Ishikawa (cell line): ENCODE data around the gene CD6.

Experiments used
- CEBPB ChIP-seq: IDR thresholded peaks from 2 replicates; pipeline ENCODE4 v1.6.1; 2012
- CREB1 ChIP-seq: IDR thresholded peaks from 2 replicates; pipeline ENCODE4 v1.6.1; 2012; ENCODE audit warnings: low read depth
- EGR1 ChIP-seq: IDR thresholded peaks from 2 replicates; pipeline ENCODE4 v1.6.1; 2012
- EP300 ChIP-seq: IDR thresholded peaks from 2 replicates; pipeline ENCODE4 v1.6.1; 2012; ENCODE audit warnings: borderline replicate concordance
- FOXM1 ChIP-seq: IDR thresholded peaks from 2 replicates; pipeline ENCODE4 v1.6.1; 2012; ENCODE audit warnings: low read depth, borderline replicate concordance
- MAX ChIP-seq: IDR thresholded peaks from 2 replicates; pipeline ENCODE4 v1.6.1; 2012
- NFIC ChIP-seq: IDR thresholded peaks from 2 replicates; pipeline ENCODE4 v1.6.1; 2012
- RAD21 ChIP-seq: IDR thresholded peaks from 2 replicates; pipeline ENCODE4 v1.6.1; 2012; ENCODE audit warnings: low read depth
- REST ChIP-seq: IDR thresholded peaks from 2 replicates; pipeline ENCODE4 v1.6.1; 2012; ENCODE audit warnings: low read depth, mild to moderate bottlenecking
- TAF1 ChIP-seq: IDR thresholded peaks from 2 replicates; pipeline ENCODE4 v1.6.1; 2012; ENCODE audit warnings: low read depth, mild to moderate bottlenecking
- TCF12 ChIP-seq: IDR thresholded peaks from 2 replicates; pipeline ENCODE4 v1.6.1; 2012; ENCODE audit warnings: low read depth
- TEAD4 ChIP-seq: IDR thresholded peaks from 2 replicates; pipeline ENCODE4 v1.6.1; 2012
- YY1 ChIP-seq: IDR thresholded peaks from 2 replicates; pipeline ENCODE4 v1.6.1; 2012; ENCODE audit warnings: low read depth
- ZBTB7A ChIP-seq: IDR thresholded peaks from 2 replicates; pipeline ENCODE4 v1.6.1; 2012; ENCODE audit warnings: low read depth
- TF ChIP-seq, protein P1 (sequence below): IDR thresholded peaks from 2 replicates; pipeline ENCODE4 v1.6.1; 2012

The CD6 gene

GRCh38 chr11:61039916-61040315, 68.4 kb downstream of the CD6 start:
- TF ChIP-seq CREB1: no peak
- no peak for TF ChIP-seq RAD21
- TF ChIP-seq FOXM1: no peak
- no peak for TF ChIP-seq YY1
- TF ChIP-seq TEAD4: no peak
- no peak for TF ChIP-seq NFIC
- TF ChIP-seq, protein P1, sequence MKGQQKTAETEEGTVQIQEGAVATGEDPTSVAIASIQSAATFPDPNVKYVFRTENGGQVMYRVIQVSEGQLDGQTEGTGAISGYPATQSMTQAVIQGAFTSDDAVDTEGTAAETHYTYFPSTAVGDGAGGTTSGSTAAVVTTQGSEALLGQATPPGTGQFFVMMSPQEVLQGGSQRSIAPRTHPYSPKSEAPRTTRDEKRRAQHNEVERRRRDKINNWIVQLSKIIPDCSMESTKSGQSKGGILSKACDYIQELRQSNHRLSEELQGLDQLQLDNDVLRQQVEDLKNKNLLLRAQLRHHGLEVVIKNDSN: no peak
- TF ChIP-seq EP300: no peak
- no peak for TF ChIP-seq TCF12

- TF ChIP-seq CREB1 (no peak), TCF12 (no peak), REST (no peak), EP300 (no peak), RAD21 (no peak), ZBTB7A (no peak), EGR1 (no peak), FOXM1 (no peak), TEAD4 (no peak), MAX (no peak), YY1 (no peak), TAF1 (no peak), NFIC (no peak), CEBPB (no peak)
- TF ChIP-seq, protein P1: no peak
Observed at GRCh38 chr11:61041755-61042518, 70.5 kb downstream of the CD6 start.

GRCh38 chr11:61042537-61042936, 71.1 kb downstream of the CD6 start:
- TF ChIP-seq FOXM1 (no peak), REST (no peak), CREB1 (no peak), MAX (no peak), EP300 (no peak), TEAD4 (no peak), CEBPB (no peak), TCF12 (no peak), NFIC (no peak), ZBTB7A (no peak), EGR1 (no peak), YY1 (no peak), TAF1 (no peak), RAD21 (no peak)
- TF ChIP-seq, protein P1: no peak

- TF ChIP-seq EP300 (no peak), RAD21 (no peak), NFIC (no peak), CEBPB (no peak), TCF12 (no peak), EGR1 (no peak), FOXM1 (no peak), TAF1 (no peak), MAX (no peak), TEAD4 (no peak), REST (no peak), YY1 (no peak), CREB1 (no peak), ZBTB7A (no peak)
- TF ChIP-seq, protein P1: no peak
Observed at GRCh38 chr11:61042961-61043540, 71.6 kb downstream of the CD6 start.
